ENCODE measurements around the gene ADGRE3. TPM values are rescaled to one million over a fixed set of nuclear protein-coding genes. Genes with fewer than 3 reads are reported as not detected.

The ADGRE3 gene, protein sequence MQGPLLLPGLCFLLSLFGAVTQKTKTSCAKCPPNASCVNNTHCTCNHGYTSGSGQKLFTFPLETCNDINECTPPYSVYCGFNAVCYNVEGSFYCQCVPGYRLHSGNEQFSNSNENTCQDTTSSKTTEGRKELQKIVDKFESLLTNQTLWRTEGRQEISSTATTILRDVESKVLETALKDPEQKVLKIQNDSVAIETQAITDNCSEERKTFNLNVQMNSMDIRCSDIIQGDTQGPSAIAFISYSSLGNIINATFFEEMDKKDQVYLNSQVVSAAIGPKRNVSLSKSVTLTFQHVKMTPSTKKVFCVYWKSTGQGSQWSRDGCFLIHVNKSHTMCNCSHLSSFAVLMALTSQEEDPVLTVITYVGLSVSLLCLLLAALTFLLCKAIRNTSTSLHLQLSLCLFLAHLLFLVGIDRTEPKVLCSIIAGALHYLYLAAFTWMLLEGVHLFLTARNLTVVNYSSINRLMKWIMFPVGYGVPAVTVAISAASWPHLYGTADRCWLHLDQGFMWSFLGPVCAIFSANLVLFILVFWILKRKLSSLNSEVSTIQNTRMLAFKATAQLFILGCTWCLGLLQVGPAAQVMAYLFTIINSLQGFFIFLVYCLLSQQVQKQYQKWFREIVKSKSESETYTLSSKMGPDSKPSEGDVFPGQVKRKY
- total RNA-seq (ENCODE audit: unreplicated experiment), result not detected
- long read RNA-seq, result 0 reads

DNA sequence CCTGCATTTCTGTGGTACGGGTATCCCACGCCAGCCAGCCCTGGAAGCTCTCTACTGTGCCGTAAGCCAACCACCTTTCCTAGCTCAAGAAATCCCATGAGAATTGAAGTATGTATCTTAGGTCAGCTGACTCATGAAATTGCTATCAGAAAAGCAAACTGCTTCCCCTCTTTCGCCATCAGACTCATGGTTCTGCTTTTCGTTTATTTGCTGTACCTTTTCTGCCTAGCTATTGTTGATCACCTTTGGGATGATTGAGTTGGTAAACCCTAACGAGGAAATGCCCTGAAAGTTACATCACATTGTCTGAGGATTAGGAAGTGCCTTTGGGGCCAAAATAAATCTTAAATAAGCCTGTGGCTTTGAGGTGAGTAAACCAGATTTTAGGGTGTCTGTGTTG, at the start of gene ADGRE3:
TSS of gene ADGRE3 (minus strand) at position 81 of the 400 bp plus-strand sequence. CDS start at position 7, 74 bp downstream.
- no peaks in the 10 kb centered on the region for H3K4me1 Mint-ChIP-seq (ENCODE audit: low read depth, unreplicated experiment)
- DNase-seq, result no peak
- no peak within 1 kb of the TSS for H3K27ac Mint-ChIP-seq (ENCODE audit: unreplicated experiment)
- no peak within 1 kb of the TSS for H3K4me3 Mint-ChIP-seq (ENCODE audit: unreplicated experiment)
- H3K9me3 Mint-ChIP-seq (ENCODE audit: unreplicated experiment), result no peaks in the 10 kb centered on the region
- no peaks in the 10 kb centered on the region for H3K36me3 Mint-ChIP-seq (ENCODE audit: unreplicated experiment)
- TF ChIP-seq, protein P1, sequence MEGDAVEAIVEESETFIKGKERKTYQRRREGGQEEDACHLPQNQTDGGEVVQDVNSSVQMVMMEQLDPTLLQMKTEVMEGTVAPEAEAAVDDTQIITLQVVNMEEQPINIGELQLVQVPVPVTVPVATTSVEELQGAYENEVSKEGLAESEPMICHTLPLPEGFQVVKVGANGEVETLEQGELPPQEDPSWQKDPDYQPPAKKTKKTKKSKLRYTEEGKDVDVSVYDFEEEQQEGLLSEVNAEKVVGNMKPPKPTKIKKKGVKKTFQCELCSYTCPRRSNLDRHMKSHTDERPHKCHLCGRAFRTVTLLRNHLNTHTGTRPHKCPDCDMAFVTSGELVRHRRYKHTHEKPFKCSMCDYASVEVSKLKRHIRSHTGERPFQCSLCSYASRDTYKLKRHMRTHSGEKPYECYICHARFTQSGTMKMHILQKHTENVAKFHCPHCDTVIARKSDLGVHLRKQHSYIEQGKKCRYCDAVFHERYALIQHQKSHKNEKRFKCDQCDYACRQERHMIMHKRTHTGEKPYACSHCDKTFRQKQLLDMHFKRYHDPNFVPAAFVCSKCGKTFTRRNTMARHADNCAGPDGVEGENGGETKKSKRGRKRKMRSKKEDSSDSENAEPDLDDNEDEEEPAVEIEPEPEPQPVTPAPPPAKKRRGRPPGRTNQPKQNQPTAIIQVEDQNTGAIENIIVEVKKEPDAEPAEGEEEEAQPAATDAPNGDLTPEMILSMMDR (IDR thresholded peaks at IDR 0.05; ENCODE audit: partially characterized antibody, unreplicated experiment), result no peak
- no peaks in the 10 kb centered on the region for H3K27me3 Mint-ChIP-seq (ENCODE audit: unreplicated experiment)

DNA sequence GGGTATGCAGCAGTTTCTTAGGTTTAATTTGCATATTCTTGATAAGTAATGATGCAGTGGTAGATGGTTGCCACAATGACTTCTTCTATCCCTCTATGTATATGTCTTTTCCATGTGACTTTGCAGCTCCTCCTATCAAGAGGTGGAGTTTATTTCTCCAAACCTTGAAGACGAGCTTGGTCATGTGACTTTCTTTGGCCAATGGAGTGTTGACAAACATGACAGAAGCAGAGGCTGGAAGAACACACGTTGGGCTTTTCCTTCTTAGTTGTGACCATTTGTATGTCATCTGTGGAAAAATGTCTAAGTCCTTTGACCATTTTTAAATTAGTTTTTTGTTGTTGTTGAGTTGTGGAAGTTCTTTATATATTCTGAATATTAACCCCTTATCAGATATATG, 47.5 kb upstream of the ADGRE3 start:
- no peak for DNase-seq
- Mint-ChIP-seq H3K4me3 (ENCODE audit: unreplicated experiment) (no peak overlapping the region), H3K27me3 (ENCODE audit: unreplicated experiment) (no peaks in the 10 kb centered on the region), H3K27ac (ENCODE audit: unreplicated experiment) (no peak overlapping the region), H3K9me3 (ENCODE audit: unreplicated experiment) (peaks cover 24% of the 10 kb centered on the region), H3K4me1 (ENCODE audit: low read depth, unreplicated experiment) (no peaks in the 10 kb centered on the region), H3K36me3 (ENCODE audit: unreplicated experiment) (peaks cover 65% of the 10 kb centered on the region)
- TF ChIP-seq, protein P1 (IDR thresholded peaks at IDR 0.05; ENCODE audit: partially characterized antibody, unreplicated experiment), result no peak

DNA sequence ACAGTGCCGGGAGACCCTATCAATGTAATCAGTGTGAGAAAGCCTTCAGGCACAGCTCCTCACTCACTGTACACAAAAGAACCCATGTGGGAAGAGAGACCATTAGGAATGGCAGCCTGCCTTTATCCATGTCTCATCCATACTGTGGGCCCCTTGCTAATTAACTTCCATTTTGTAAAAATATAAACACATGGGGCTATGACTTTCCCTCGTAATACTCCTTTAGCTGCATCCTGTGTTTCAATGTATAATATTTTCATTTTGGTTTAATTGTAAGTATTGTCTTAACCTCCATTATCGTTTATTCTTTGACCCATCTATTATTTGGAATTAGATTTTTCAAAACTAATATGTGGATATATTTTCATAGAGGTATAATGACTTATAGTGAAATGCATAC, 44.5 kb upstream of the ADGRE3 start:
- no peak for DNase-seq
- H3K9me3 Mint-ChIP-seq (ENCODE audit: unreplicated experiment), result peaks cover 23% of the 10 kb centered on the region
- TF ChIP-seq, protein P1 (IDR thresholded peaks at IDR 0.05; ENCODE audit: partially characterized antibody, unreplicated experiment), result no peak
- no peak overlapping the region for H3K27ac Mint-ChIP-seq (ENCODE audit: unreplicated experiment)
- peaks cover 79% of the 10 kb centered on the region for H3K36me3 Mint-ChIP-seq (ENCODE audit: unreplicated experiment)
- H3K27me3 Mint-ChIP-seq (ENCODE audit: unreplicated experiment), result peaks cover 5% of the 10 kb centered on the region
- no peaks in the 10 kb centered on the region for H3K4me1 Mint-ChIP-seq (ENCODE audit: low read depth, unreplicated experiment)
- no peak overlapping the region for H3K4me3 Mint-ChIP-seq (ENCODE audit: unreplicated experiment)

DNA sequence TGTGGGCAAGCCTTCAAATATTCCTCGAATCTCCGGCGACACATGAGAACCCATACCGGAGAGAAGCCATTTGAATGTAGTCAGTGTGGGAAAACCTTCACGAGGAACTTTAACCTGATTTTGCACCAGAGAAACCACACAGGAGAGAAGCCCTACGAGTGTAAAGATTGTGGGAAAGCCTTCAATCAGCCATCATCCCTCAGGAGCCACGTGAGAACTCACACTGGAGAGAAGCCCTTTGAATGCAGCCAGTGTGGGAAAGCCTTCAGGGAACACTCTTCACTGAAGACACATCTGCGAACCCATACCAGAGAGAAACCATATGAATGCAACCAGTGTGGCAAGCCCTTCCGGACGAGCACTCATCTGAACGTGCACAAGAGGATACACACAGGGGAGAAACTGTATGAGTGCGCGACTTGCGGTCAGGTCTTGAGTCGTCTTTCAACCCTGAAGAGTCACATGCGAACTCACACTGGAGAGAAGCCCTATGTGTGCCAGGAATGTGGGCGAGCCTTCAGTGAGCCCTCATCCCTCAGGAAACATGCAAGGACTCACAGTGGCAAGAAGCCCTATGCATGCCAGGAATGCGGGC, 44.0 kb upstream of the ADGRE3 start:
- H3K4me3 Mint-ChIP-seq (ENCODE audit: unreplicated experiment), result no peak overlapping the region
- no peak overlapping the region for H3K27ac Mint-ChIP-seq (ENCODE audit: unreplicated experiment)
- no peak for DNase-seq
- TF ChIP-seq, protein P1 (IDR thresholded peaks at IDR 0.05; ENCODE audit: partially characterized antibody, unreplicated experiment), result no peak
- H3K27me3 Mint-ChIP-seq (ENCODE audit: unreplicated experiment), result peaks cover 9% of the 10 kb centered on the region
- peaks cover 84% of the 10 kb centered on the region for H3K36me3 Mint-ChIP-seq (ENCODE audit: unreplicated experiment)
- no peaks in the 10 kb centered on the region for H3K4me1 Mint-ChIP-seq (ENCODE audit: low read depth, unreplicated experiment)
- peaks cover 26% of the 10 kb centered on the region for H3K9me3 Mint-ChIP-seq (ENCODE audit: unreplicated experiment)
